AG10803 (cell line): ENCODE measurements around the gene TRMT44.
A peak's percentile ranks its signal among the peaks of the same experiment; 100 is the strongest.

Experiments used
- DNase-seq: peaks from one replicate; pipeline ENCODE4 v3.0.0; 2010; ENCODE audit warnings: low read depth
- H3K4me3 ChIP-seq: 2 replicates; pipeline ENCODE4 v1.5.1; 2011; ENCODE audit warnings: mild to moderate bottlenecking, low read length, control low read depth
- CTCF ChIP-seq: conservative IDR thresholded peaks from 2 replicates; pipeline ENCODE4 v1.5.1; 2011; ENCODE audit warnings: mild to moderate bottlenecking, low read length, control low read depth, inconsistent platforms

Gene TRMT44

GRCh38 chr4:8422786-8423185, 17.8 kb upstream of the TRMT44 start:
- H3K4me3 ChIP-seq, result no peak overlapping the region
- no peak for TF ChIP-seq CTCF
- no peak for DNase-seq

GRCh38 chr4:8427262-8427661, 13.3 kb upstream of the TRMT44 start:
- DNase-seq, result no peak
- TF ChIP-seq CTCF, result no peak
- H3K4me3 ChIP-seq, result peak overlapping the region; percentile 85

GRCh38 chr4:8427761-8428287, 12.8 kb upstream of the TRMT44 start:
- peak; percentile 66 for DNase-seq
- TF ChIP-seq CTCF, result no peak
- H3K4me3 ChIP-seq, result peak overlapping the region; percentile 85

GRCh38 chr4:8428288-8429097, 12.1 kb upstream of the TRMT44 start:
- peak; percentile 54 for TF ChIP-seq CTCF
- H3K4me3 ChIP-seq, result peak overlapping the region; percentile 85
- peak; percentile 80 for DNase-seq

- no peak for DNase-seq
- no peak for TF ChIP-seq CTCF
- H3K4me3 ChIP-seq, result no peak overlapping the region
These were observed 9.0 kb upstream of the TRMT44 start for GRCh38 chr4:8431553-8431952.

GRCh38 chr4:8433136-8433535, 7.4 kb upstream of the TRMT44 start:
- H3K4me3 ChIP-seq, result no peak overlapping the region
- DNase-seq, result no peak
- no peak for TF ChIP-seq CTCF

GRCh38 chr4:8434251-8435073, 6.1 kb upstream of the TRMT44 start:
- TF ChIP-seq CTCF, result no peak
- DNase-seq, result no peak
- no peak overlapping the region for H3K4me3 ChIP-seq
